Measurements from ENCODE around the gene SCAMP5. TPM values are rescaled to one million over a fixed set of nuclear protein-coding genes. Genes with fewer than 3 reads are reported as not detected.

SCAMP5 gene
- total RNA-seq, 1 experiment from 2014 or later = 17.9 TPM

- no peaks in the 10 kb centered on the region for H3K27me3 ChIP-seq (ENCODE audit: insufficient read depth, low read depth)
- no peak for DNase-seq
- H3K79me2 ChIP-seq (ENCODE audit: low read depth) = no peaks in the 10 kb centered on the region
- intact Hi-C loops (cut with micrococcal nuclease; ENCODE audit: unreplicated experiment) = no loop called here
- H3K9me3 ChIP-seq (ENCODE audit: insufficient read depth, low read depth) = no peaks in the 10 kb centered on the region
- no peaks in the 10 kb centered on the region for H3K9me2 ChIP-seq (ENCODE audit: insufficient read depth)
- BruUV-seq (replicated peaks) = no TSS peak
- TF ChIP-seq, protein P1, sequence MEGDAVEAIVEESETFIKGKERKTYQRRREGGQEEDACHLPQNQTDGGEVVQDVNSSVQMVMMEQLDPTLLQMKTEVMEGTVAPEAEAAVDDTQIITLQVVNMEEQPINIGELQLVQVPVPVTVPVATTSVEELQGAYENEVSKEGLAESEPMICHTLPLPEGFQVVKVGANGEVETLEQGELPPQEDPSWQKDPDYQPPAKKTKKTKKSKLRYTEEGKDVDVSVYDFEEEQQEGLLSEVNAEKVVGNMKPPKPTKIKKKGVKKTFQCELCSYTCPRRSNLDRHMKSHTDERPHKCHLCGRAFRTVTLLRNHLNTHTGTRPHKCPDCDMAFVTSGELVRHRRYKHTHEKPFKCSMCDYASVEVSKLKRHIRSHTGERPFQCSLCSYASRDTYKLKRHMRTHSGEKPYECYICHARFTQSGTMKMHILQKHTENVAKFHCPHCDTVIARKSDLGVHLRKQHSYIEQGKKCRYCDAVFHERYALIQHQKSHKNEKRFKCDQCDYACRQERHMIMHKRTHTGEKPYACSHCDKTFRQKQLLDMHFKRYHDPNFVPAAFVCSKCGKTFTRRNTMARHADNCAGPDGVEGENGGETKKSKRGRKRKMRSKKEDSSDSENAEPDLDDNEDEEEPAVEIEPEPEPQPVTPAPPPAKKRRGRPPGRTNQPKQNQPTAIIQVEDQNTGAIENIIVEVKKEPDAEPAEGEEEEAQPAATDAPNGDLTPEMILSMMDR (conservative IDR thresholded peaks at IDR 0.05) = no peak
- TF ChIP-seq EZH2 (IDR thresholded peaks at IDR 0.05; ENCODE audit: low read depth) = no peak
- ChIA-PET POLR2A (ENCODE audit: unreplicated experiment) (no interaction called here), CTCF (no interaction called here)
- no peak overlapping the region for H3K27ac ChIP-seq
- no peak overlapping the region for H2AFZ ChIP-seq
- no peak overlapping the region for H3K4me3 ChIP-seq
- no peak overlapping the region for H3K4me2 ChIP-seq
- peaks cover 14% of the 10 kb centered on the region; the same call in 1 of the 2 replicates for H3F3A ChIP-seq (ENCODE audit: insufficient read depth, low read depth)
- peaks cover 16% of the 10 kb centered on the region for H3K4me1 ChIP-seq (replicated peaks; ENCODE audit: insufficient read depth)
- no peaks in the 10 kb centered on the region for H4K20me1 ChIP-seq (ENCODE audit: insufficient read depth)
- H3K36me3 ChIP-seq (ENCODE audit: low read depth) = no peaks in the 10 kb centered on the region
Observed at GRCh38 chr15:74961616-74962015, 33.7 kb upstream of the SCAMP5 start.

- Histone ChIP-seq H3K27ac (no peak overlapping the region), H3K79me2 (ENCODE audit: low read depth) (no peaks in the 10 kb centered on the region), H3F3A (ENCODE audit: insufficient read depth, low read depth) (peaks cover 8% of the 10 kb centered on the region; the same call in 1 of the 2 replicates), H2AFZ (no peak overlapping the region), H3K4me3 (no peak overlapping the region), H3K27me3 (ENCODE audit: insufficient read depth, low read depth) (no peaks in the 10 kb centered on the region), H4K20me1 (ENCODE audit: insufficient read depth) (no peaks in the 10 kb centered on the region), H3K9me3 (ENCODE audit: insufficient read depth, low read depth) (no peaks in the 10 kb centered on the region), H3K9me2 (ENCODE audit: insufficient read depth) (no peaks in the 10 kb centered on the region), H3K36me3 (ENCODE audit: low read depth) (no peaks in the 10 kb centered on the region), H3K4me2 (no peak overlapping the region), H3K4me1 (replicated peaks; ENCODE audit: insufficient read depth) (peaks cover 16% of the 10 kb centered on the region)
- DNase-seq = no peak
- intact Hi-C loops (cut with micrococcal nuclease; ENCODE audit: unreplicated experiment) = no loop called here
- CTCF ChIA-PET = no interaction called here
- BruUV-seq (replicated peaks) = no TSS peak
- TF ChIP-seq, protein P1 (conservative IDR thresholded peaks at IDR 0.05) = no peak
- TF ChIP-seq EZH2 (IDR thresholded peaks at IDR 0.05; ENCODE audit: low read depth) = no peak
- POLR2A ChIA-PET (ENCODE audit: unreplicated experiment) = interaction anchor here (0.7 kb wide), 1 partner anchor 119 kb away, joined by 3 read pairs; no protein-coding TSS in a partner anchor
Observed at GRCh38 chr15:74962219-74962618, 33.1 kb upstream of the SCAMP5 start.

- Histone ChIP-seq H3K79me2 (ENCODE audit: low read depth) (no peaks in the 10 kb centered on the region), H3K4me1 (replicated peaks; ENCODE audit: insufficient read depth) (peaks cover 15% of the 10 kb centered on the region), H3K9me2 (ENCODE audit: insufficient read depth) (no peaks in the 10 kb centered on the region), H3K9me3 (ENCODE audit: insufficient read depth, low read depth) (no peaks in the 10 kb centered on the region), H3F3A (ENCODE audit: insufficient read depth, low read depth) (peaks cover 4% of the 10 kb centered on the region; the same call in 1 of the 2 replicates), H3K27me3 (ENCODE audit: insufficient read depth, low read depth) (no peaks in the 10 kb centered on the region), H3K27ac (no peak overlapping the region), H4K20me1 (ENCODE audit: insufficient read depth) (no peaks in the 10 kb centered on the region), H2AFZ (no peak overlapping the region), H3K36me3 (ENCODE audit: low read depth) (no peaks in the 10 kb centered on the region), H3K4me3 (no peak overlapping the region), H3K4me2 (no peak overlapping the region)
- TF ChIP-seq EZH2 (IDR thresholded peaks at IDR 0.05; ENCODE audit: low read depth) = no peak
- TF ChIP-seq, protein P1 (conservative IDR thresholded peaks at IDR 0.05) = no peak
- intact Hi-C loops (cut with micrococcal nuclease; ENCODE audit: unreplicated experiment) = no loop called here
- no peak for DNase-seq
- POLR2A ChIA-PET (ENCODE audit: unreplicated experiment) = interaction anchor here (0.7 kb wide), 1 partner anchor 119 kb away, joined by 3 read pairs; no protein-coding TSS in a partner anchor
- CTCF ChIA-PET = no interaction called here
- BruUV-seq (replicated peaks) = no TSS peak
Observed at GRCh38 chr15:74962671-74963070, 32.7 kb upstream of the SCAMP5 start.
